ENCODE measurements around the gene SPATA13.
"Not testable (repeated sequence)": the region's sequence is repeated elsewhere in the genome, so short reads cannot be mapped to it uniquely, and the experiment has no call there.

The SPATA13 gene

GRCh38 chr13:24348797-24349515 lies 188.4 kb downstream of the SPATA13 start:
- WGBS, 2 experiments = 89 to 91% methylated on average over 6 of the region's 6 CpGs
- Histone ChIP-seq H3K36me3 (ENCODE audit: control insufficient read depth, insufficient read depth, low read length) (no peaks in the 10 kb centered on the region), H3K9me3 (ENCODE audit: control insufficient read depth, low read length) (no peaks in the 10 kb centered on the region), H3K27ac (ENCODE audit: insufficient read depth, low read depth, low read length, poor library complexity, severe bottlenecking) (no peak overlapping the region), H3K27me3 (ENCODE audit: control insufficient read depth, insufficient read depth, low read length, poor library complexity, severe bottlenecking) (no peaks in the 10 kb centered on the region), H3K4me3 (ENCODE audit: insufficient read depth, low read depth, low read length) (no peak overlapping the region), H3K4me1 (ENCODE audit: control insufficient read depth, insufficient read depth, low read length) (no peaks in the 10 kb centered on the region)

- H3K4me1 ChIP-seq (ENCODE audit: control insufficient read depth, insufficient read depth, low read length); H3K4me3 ChIP-seq (ENCODE audit: insufficient read depth, low read depth, low read length); H3K9me3 ChIP-seq (ENCODE audit: control insufficient read depth, low read length); H3K27me3 ChIP-seq (ENCODE audit: control insufficient read depth, insufficient read depth, low read length, poor library complexity, severe bottlenecking); H3K27ac ChIP-seq (ENCODE audit: insufficient read depth, low read depth, low read length, poor library complexity, severe bottlenecking); H3K36me3 ChIP-seq (ENCODE audit: control insufficient read depth, insufficient read depth, low read length): not testable (repeated sequence)
- 94 to 96% methylated on average over 3 of the region's 3 CpGs for WGBS, 2 experiments
Measured at GRCh38 chr13:24349778-24350664, 189.5 kb downstream of the SPATA13 start.

DNA sequence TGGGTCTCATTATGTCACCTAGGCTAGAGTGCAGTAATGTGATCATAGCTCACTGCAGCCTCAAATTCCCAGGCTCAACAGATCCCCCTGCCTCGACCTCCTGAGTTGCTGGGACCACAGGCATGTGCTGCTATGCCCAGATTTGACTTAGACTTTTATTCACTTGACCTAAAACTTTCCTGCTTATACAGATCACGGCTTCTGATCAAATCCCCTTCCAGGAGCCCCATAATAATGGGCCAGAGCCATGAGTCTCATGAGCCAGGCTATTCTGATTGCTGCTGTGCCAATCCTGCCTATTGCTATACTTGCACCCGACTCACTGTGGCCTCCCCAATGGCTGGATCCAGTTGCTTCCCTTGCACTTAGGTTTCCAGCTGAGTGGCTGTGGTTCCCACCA lies 190.9 kb downstream of the SPATA13 start:
- Histone ChIP-seq H3K4me1 (ENCODE audit: control insufficient read depth, insufficient read depth, low read length) (no peaks in the 10 kb centered on the region), H3K4me3 (ENCODE audit: insufficient read depth, low read depth, low read length) (no peak overlapping the region), H3K27me3 (ENCODE audit: control insufficient read depth, insufficient read depth, low read length, poor library complexity, severe bottlenecking) (no peaks in the 10 kb centered on the region), H3K9me3 (ENCODE audit: control insufficient read depth, low read length) (no peaks in the 10 kb centered on the region), H3K36me3 (ENCODE audit: control insufficient read depth, insufficient read depth, low read length) (no peaks in the 10 kb centered on the region), H3K27ac (ENCODE audit: insufficient read depth, low read depth, low read length, poor library complexity, severe bottlenecking) (no peak overlapping the region)
- WGBS, 2 experiments = 86 to 88% methylated on average over 3 of the region's 3 CpGs

GRCh38 chr13:24353736-24354135 lies 193.2 kb downstream of the SPATA13 start:
- 93 to 95% methylated on average over 1 of the region's 1 CpG for WGBS, 2 experiments
- H3K36me3 ChIP-seq (ENCODE audit: control insufficient read depth, insufficient read depth, low read length) = no peaks in the 10 kb centered on the region
- no peak overlapping the region for H3K4me3 ChIP-seq (ENCODE audit: insufficient read depth, low read depth, low read length)
- no peaks in the 10 kb centered on the region for H3K27me3 ChIP-seq (ENCODE audit: control insufficient read depth, insufficient read depth, low read length, poor library complexity, severe bottlenecking)
- H3K4me1 ChIP-seq (ENCODE audit: control insufficient read depth, insufficient read depth, low read length) = no peaks in the 10 kb centered on the region
- no peaks in the 10 kb centered on the region for H3K9me3 ChIP-seq (ENCODE audit: control insufficient read depth, low read length)
- H3K27ac ChIP-seq (ENCODE audit: insufficient read depth, low read depth, low read length, poor library complexity, severe bottlenecking) = no peak overlapping the region

GRCh38 chr13:24355103-24355502 lies 194.6 kb downstream of the SPATA13 start:
- no peaks in the 10 kb centered on the region for H3K4me1 ChIP-seq (ENCODE audit: control insufficient read depth, insufficient read depth, low read length)
- no peaks in the 10 kb centered on the region for H3K27me3 ChIP-seq (ENCODE audit: control insufficient read depth, insufficient read depth, low read length, poor library complexity, severe bottlenecking)
- H3K4me3 ChIP-seq (ENCODE audit: insufficient read depth, low read depth, low read length) = no peak overlapping the region
- 92 to 94% methylated on average over 13 of the region's 13 CpGs for WGBS, 2 experiments
- H3K27ac ChIP-seq (ENCODE audit: insufficient read depth, low read depth, low read length, poor library complexity, severe bottlenecking) = no peak overlapping the region
- H3K36me3 ChIP-seq (ENCODE audit: control insufficient read depth, insufficient read depth, low read length) = no peaks in the 10 kb centered on the region
- H3K9me3 ChIP-seq (ENCODE audit: control insufficient read depth, low read length) = no peaks in the 10 kb centered on the region

- no peak overlapping the region for H3K4me3 ChIP-seq (ENCODE audit: insufficient read depth, low read depth, low read length)
- H3K36me3 ChIP-seq (ENCODE audit: control insufficient read depth, insufficient read depth, low read length) = no peaks in the 10 kb centered on the region
- 78 to 88% methylated on average over 7 of the region's 7 CpGs for WGBS, 2 experiments
- H3K27ac ChIP-seq (ENCODE audit: insufficient read depth, low read depth, low read length, poor library complexity, severe bottlenecking) = no peak overlapping the region
- H3K27me3 ChIP-seq (ENCODE audit: control insufficient read depth, insufficient read depth, low read length, poor library complexity, severe bottlenecking) = no peaks in the 10 kb centered on the region
- no peaks in the 10 kb centered on the region for H3K4me1 ChIP-seq (ENCODE audit: control insufficient read depth, insufficient read depth, low read length)
- no peaks in the 10 kb centered on the region for H3K9me3 ChIP-seq (ENCODE audit: control insufficient read depth, low read length)
Measured at GRCh38 chr13:24356270-24356669, 195.8 kb downstream of the SPATA13 start.

All from ectodermal cell (in vitro differentiated cells).